Body of pancreas (tissue), 4 donors: ENCODE measurements around the gene MED22. TPM values are rescaled to one million over a fixed set of nuclear protein-coding genes. Genes with fewer than 3 reads are reported as not detected.

Source experiments
- ATAC-seq: fragments of 150-250 bp; one replicate; pipeline ENCODE4 v1.9.1; 2016
- DNase-seq, 4 donors: peaks; one replicate each; pipeline ENCODE4 v3.0.0-alpha.2; 2019
- H3K27ac ChIP-seq, 4 donors: fragments of 200-600 bp; sonication (generic); 1 replicate in 3 of 4; 2 replicates in 1 of 4; pipeline versions ENCODE4 v1.5.1 to v1.6.1; 2016 to 2019; ENCODE audit warnings: mild to moderate bottlenecking in 1 of 4, mixed read lengths in 1 of 4, moderate library complexity in 1 of 4
- H3K27me3 ChIP-seq, 2 donors: fragments of 200-600 bp; sonication (generic); one replicate each; pipeline ENCODE4 v1.6.0; 2016; ENCODE audit warnings: mild to moderate bottlenecking in 1 of 2
- H3K36me3 ChIP-seq, 2 donors: fragments of 200-600 bp; sonication (generic); replicated peaks in 1 of 2; 2 replicates each; pipeline ENCODE4 v1.5.1; 2016; ENCODE audit warnings: low read depth in 2 of 2; ENCODE audit not compliant: insufficient read depth in 1 of 2
- H3K4me1 ChIP-seq: fragments of 200-600 bp; sonication (generic); one replicate; pipeline ENCODE4 v1.6.0; 2016
- H3K4me3 ChIP-seq, 2 donors: fragments of 200-600 bp; sonication (generic); 1 replicate in 1 of 2; 2 replicates in 1 of 2; pipeline ENCODE4 v1.5.1; 2016 to 2019
- H3K9me3 ChIP-seq, 3 donors: fragments of 200-600 bp; sonication (generic); 1 replicate in 2 of 3; 2 replicates in 1 of 3; pipeline ENCODE4 v1.5.1; 2016
- CTCF ChIP-seq, 7 experiments: fragments of 450-650 bp in 4 of 7; fragments of 200-600 bp in 3 of 7; sonication (generic) in 3 of 7; IDR thresholded peaks; one replicate each; pipeline ENCODE4 v1.5.1; 2016 to 2019; ENCODE audit warnings: antibody characterized with exemption in 7 of 7
- POLR2A ChIP-seq, 3 donors: fragments of 450-650 bp; IDR thresholded peaks; one replicate each; pipeline ENCODE4 v1.6.1; 2016; ENCODE audit warnings: antibody characterized with exemption in 3 of 3, mild to moderate bottlenecking in 2 of 3
- WGBS, 2 donors: methylation state at CpG; one replicate each; pipeline ENCODE4 v1.1.5; 2017; 5-methylcytosine and 5-hydroxymethylcytosine counted together
- intact Hi-C: fragments of 100-400 bp; cut with DNase I; formaldehyde crosslinking; loops from one replicate; pipeline ENCODE4 v1.15.1; 2023
- total RNA-seq, 2 donors: library from RNA; depleted of rRNA; stranded (reverse); fragments of >200 nt; gene quantifications; one replicate each; pipeline ENCODE4 v1.1.0, GENCODE V29; 2016

The MED22 gene
- total RNA-seq, 2 donors from 2014 or later, result 15.8 to 16.3 TPM

GRCh38 chr9:133347515-133347984 lies 381 bp downstream of the MED22 start:
- H3K27ac ChIP-seq, result peak overlapping the region; percentile 87 to 95 (median 94)
- H3K4me3 ChIP-seq, result peak overlapping the region; percentile 97 to 98
- TF ChIP-seq CTCF (IDR thresholded peaks at IDR 0.05), result no peak
- TF ChIP-seq POLR2A (IDR thresholded peaks at IDR 0.05), result no peak
- intact Hi-C loops, result no loop called here
- peak in 3 of 4 donors; percentile 43 to 44 (median 44) for DNase-seq
- peaks cover 9 to 26% of the 10 kb centered on the region in 2 donors for H3K36me3 ChIP-seq
- ATAC-seq, result peak; percentile 31
- H3K4me1 ChIP-seq, result peaks cover 27% of the 10 kb centered on the region
- H3K9me3 ChIP-seq, result no peaks in the 10 kb centered on the region
- WGBS, 2 donors, result 0 to 2% methylated on average over 9 to 40 of the region's 41 CpGs
- no peaks in the 10 kb centered on the region for H3K27me3 ChIP-seq

GRCh38 chr9:133346021-133346785 lies 1.7 kb downstream of the MED22 start:
- Histone ChIP-seq H3K4me3 (no peak overlapping the region), H3K27me3 (no peaks in the 10 kb centered on the region), H3K4me1 (peaks cover 27% of the 10 kb centered on the region), H3K36me3 (peaks cover 9 to 14% of the 10 kb centered on the region in 2 donors), H3K9me3 (no peaks in the 10 kb centered on the region), H3K27ac (no peak overlapping the region)
- WGBS, 2 donors, result 51 to 65% methylated on average over 9 to 15 of the region's 15 CpGs
- ATAC-seq (no peak), DNase-seq (no peak)
- intact Hi-C loops, result no loop called here
- TF ChIP-seq POLR2A (IDR thresholded peaks at IDR 0.05), result no peak
- no peak for TF ChIP-seq CTCF (IDR thresholded peaks at IDR 0.05)

- no peak overlapping the region for H3K4me3 ChIP-seq
- no peaks in the 10 kb centered on the region for H3K9me3 ChIP-seq
- DNase-seq (no peak), ATAC-seq (no peak)
- intact Hi-C loops, result no loop called here
- H3K4me1 ChIP-seq, result peaks cover 27% of the 10 kb centered on the region
- H3K27me3 ChIP-seq, result no peaks in the 10 kb centered on the region
- peaks cover 9% of the 10 kb centered on the region in 2 donors for H3K36me3 ChIP-seq
- TF ChIP-seq CTCF (IDR thresholded peaks at IDR 0.05) (no peak), POLR2A (IDR thresholded peaks at IDR 0.05) (no peak)
- 82 to 84% methylated on average over 6 of the region's 6 CpGs for WGBS, 2 donors
- H3K27ac ChIP-seq, result no peak overlapping the region
These were observed 2.3 kb downstream of the MED22 start for GRCh38 chr9:133345596-133345995.

GRCh38 chr9:133344979-133345378 lies 3.0 kb downstream of the MED22 start:
- Histone ChIP-seq H3K27ac (no peak overlapping the region), H3K4me3 (no peak overlapping the region), H3K9me3 (no peaks in the 10 kb centered on the region), H3K27me3 (no peaks in the 10 kb centered on the region), H3K36me3 (peaks cover 3 to 7% of the 10 kb centered on the region in 2 donors), H3K4me1 (peaks cover 24% of the 10 kb centered on the region)
- DNase-seq (no peak), ATAC-seq (no peak)
- 94 to 96% methylated on average over 12 of the region's 12 CpGs for WGBS, 2 donors
- intact Hi-C loops, result no loop called here
- no peak for TF ChIP-seq CTCF (IDR thresholded peaks at IDR 0.05)

- Histone ChIP-seq H3K9me3 (no peaks in the 10 kb centered on the region), H3K4me1 (peaks cover 14% of the 10 kb centered on the region), H3K4me3 (no peak overlapping the region), H3K36me3 (no peaks in the 10 kb centered on the region), H3K27me3 (no peaks in the 10 kb centered on the region), H3K27ac (no peak overlapping the region)
- DNase-seq (no peak), ATAC-seq (no peak)
- intact Hi-C loops, result no loop called here
- TF ChIP-seq CTCF (IDR thresholded peaks at IDR 0.05) (no peak), POLR2A (IDR thresholded peaks at IDR 0.05) (no peak)
- WGBS, 2 donors, result 91% methylated on average over 16 to 19 of the region's 19 CpGs
These were observed 3.9 kb downstream of the MED22 start for GRCh38 chr9:133344071-133344470.
